Endothelial cell (in vitro differentiated cells): ENCODE measurements around the gene ZMYND19. TPM values are rescaled to one million over a fixed set of nuclear protein-coding genes. Genes with fewer than 3 reads are reported as not detected.

Experiments used
- DNase-seq: peaks from one replicate; pipeline ENCODE4 v3.0.0; 2021; ENCODE audit warnings: low spot score
- H3K27ac Mint-ChIP-seq: one replicate; pipeline ENCODE4 v1.8.0; 2021; ENCODE audit warnings: mixed read lengths, inconsistent platforms; ENCODE audit not compliant: unreplicated experiment
- H3K27me3 Mint-ChIP-seq: one replicate; pipeline ENCODE4 v1.8.0; 2021; ENCODE audit warnings: mild to moderate bottlenecking, moderate library complexity, mixed read lengths, inconsistent platforms; ENCODE audit not compliant: unreplicated experiment
- H3K36me3 Mint-ChIP-seq: one replicate; pipeline ENCODE4 v1.8.0; 2021; ENCODE audit warnings: mild to moderate bottlenecking, low read depth, mixed read lengths, inconsistent platforms; ENCODE audit not compliant: unreplicated experiment
- H3K4me1 Mint-ChIP-seq: one replicate; pipeline ENCODE4 v1.8.0; 2021; ENCODE audit warnings: mild to moderate bottlenecking, mixed read lengths, inconsistent platforms; ENCODE audit not compliant: unreplicated experiment
- H3K4me3 Mint-ChIP-seq: one replicate; pipeline ENCODE4 v1.8.0; 2021; ENCODE audit warnings: mild to moderate bottlenecking, mixed read lengths, inconsistent platforms; ENCODE audit not compliant: unreplicated experiment
- H3K9me3 Mint-ChIP-seq: one replicate; pipeline ENCODE4 v1.8.0; 2021; ENCODE audit warnings: mixed read lengths, inconsistent platforms; ENCODE audit not compliant: unreplicated experiment
- total RNA-seq: library from RNA; stranded (reverse); fragmentation: NEBNext Ultra II Directional; extraction: Animal tissue kit (Norgen Biotek cat#: 25700); gene quantifications from one replicate; pipeline ENCODE4 v1.2.1, GENCODE V29; 2021; ENCODE audit not compliant: unreplicated experiment
- TF ChIP-seq, protein P1 (sequence below): fragments of 200-600 bp; sonication (generic); IDR thresholded peaks from one replicate; pipeline ENCODE4 v1.5.0; 2021; ENCODE audit warnings: antibody characterized with exemption; ENCODE audit not compliant: unreplicated experiment

The ZMYND19 gene
- total RNA-seq, 1 donor from 2014 or later = 25.6 TPM

- no peak for DNase-seq
Observed at GRCh38 chr9:137589441-137590122, 730 bp downstream of the ZMYND19 start.

GRCh38 chr9:137588891-137589290, 1.4 kb downstream of the ZMYND19 start:
- TF ChIP-seq, protein P1, sequence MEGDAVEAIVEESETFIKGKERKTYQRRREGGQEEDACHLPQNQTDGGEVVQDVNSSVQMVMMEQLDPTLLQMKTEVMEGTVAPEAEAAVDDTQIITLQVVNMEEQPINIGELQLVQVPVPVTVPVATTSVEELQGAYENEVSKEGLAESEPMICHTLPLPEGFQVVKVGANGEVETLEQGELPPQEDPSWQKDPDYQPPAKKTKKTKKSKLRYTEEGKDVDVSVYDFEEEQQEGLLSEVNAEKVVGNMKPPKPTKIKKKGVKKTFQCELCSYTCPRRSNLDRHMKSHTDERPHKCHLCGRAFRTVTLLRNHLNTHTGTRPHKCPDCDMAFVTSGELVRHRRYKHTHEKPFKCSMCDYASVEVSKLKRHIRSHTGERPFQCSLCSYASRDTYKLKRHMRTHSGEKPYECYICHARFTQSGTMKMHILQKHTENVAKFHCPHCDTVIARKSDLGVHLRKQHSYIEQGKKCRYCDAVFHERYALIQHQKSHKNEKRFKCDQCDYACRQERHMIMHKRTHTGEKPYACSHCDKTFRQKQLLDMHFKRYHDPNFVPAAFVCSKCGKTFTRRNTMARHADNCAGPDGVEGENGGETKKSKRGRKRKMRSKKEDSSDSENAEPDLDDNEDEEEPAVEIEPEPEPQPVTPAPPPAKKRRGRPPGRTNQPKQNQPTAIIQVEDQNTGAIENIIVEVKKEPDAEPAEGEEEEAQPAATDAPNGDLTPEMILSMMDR = no peak
- Mint-ChIP-seq H3K4me3 (peak overlapping the region; percentile 90), H3K36me3 (peaks cover 19% of the 10 kb centered on the region), H3K27ac (no peak overlapping the region), H3K4me1 (no peaks in the 10 kb centered on the region), H3K9me3 (no peaks in the 10 kb centered on the region), H3K27me3 (peaks cover 14% of the 10 kb centered on the region)
- DNase-seq = no peak

More at GRCh38 chr9:137589441-137590122, 730 bp downstream of the ZMYND19 start:
- Mint-ChIP-seq H3K36me3 (peaks cover 19% of the 10 kb centered on the region), H3K4me1 (no peaks in the 10 kb centered on the region), H3K9me3 (no peaks in the 10 kb centered on the region), H3K4me3 (peak overlapping the region; percentile 90), H3K27me3 (peaks cover 14% of the 10 kb centered on the region), H3K27ac (no peak overlapping the region)
- TF ChIP-seq, protein P1 = no peak

GRCh38 chr9:137588311-137588710, 2.0 kb downstream of the ZMYND19 start:
- Mint-ChIP-seq H3K27me3 (peaks cover 14% of the 10 kb centered on the region), H3K9me3 (no peaks in the 10 kb centered on the region), H3K27ac (no peak overlapping the region), H3K4me1 (no peaks in the 10 kb centered on the region), H3K36me3 (peaks cover 19% of the 10 kb centered on the region), H3K4me3 (peak overlapping the region; percentile 85)
- DNase-seq = no peak
- TF ChIP-seq, protein P1 = no peak

DNA sequence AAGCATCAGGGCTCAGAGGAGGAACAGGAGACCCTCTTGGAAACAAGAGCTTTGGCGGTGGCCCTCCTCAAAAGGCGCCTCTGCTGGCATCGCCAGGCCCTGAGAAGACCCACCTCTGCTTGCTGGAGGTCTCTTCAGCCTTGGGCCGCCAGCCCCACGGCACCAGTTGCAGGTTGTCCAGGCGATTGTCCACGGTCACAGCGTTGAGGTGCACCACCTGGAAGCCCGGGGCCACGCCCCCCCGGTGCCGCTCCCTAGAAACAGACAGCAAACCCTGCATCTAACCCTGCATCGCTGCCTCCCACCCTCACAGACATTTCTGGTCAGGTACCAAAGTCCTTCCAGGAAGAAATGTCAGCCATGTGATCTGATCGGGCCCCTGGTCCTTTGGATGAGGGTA, 3.5 kb downstream of the ZMYND19 start:
- H3K27me3 Mint-ChIP-seq = peaks cover 14% of the 10 kb centered on the region
- H3K9me3 Mint-ChIP-seq = no peaks in the 10 kb centered on the region
- TF ChIP-seq, protein P1 = no peak
- DNase-seq = no peak
- no peaks in the 10 kb centered on the region for H3K4me1 Mint-ChIP-seq
- H3K36me3 Mint-ChIP-seq = peaks cover 19% of the 10 kb centered on the region
- H3K4me3 Mint-ChIP-seq = no peak overlapping the region
- no peak overlapping the region for H3K27ac Mint-ChIP-seq

GRCh38 chr9:137583957-137584356, 6.4 kb downstream of the ZMYND19 start:
- peaks cover 14% of the 10 kb centered on the region for H3K27me3 Mint-ChIP-seq
- no peak overlapping the region for H3K4me3 Mint-ChIP-seq
- no peak for DNase-seq
- no peak overlapping the region for H3K27ac Mint-ChIP-seq
- H3K36me3 Mint-ChIP-seq = peaks cover 19% of the 10 kb centered on the region
- peaks cover 3% of the 10 kb centered on the region for H3K4me1 Mint-ChIP-seq
- H3K9me3 Mint-ChIP-seq = no peaks in the 10 kb centered on the region
- TF ChIP-seq, protein P1 = no peak
